GM19193 (cell line): Measurements from ENCODE around the gene KLHDC8B.

ENCODE experiments used
- POLR2A ChIP-seq: IDR thresholded peaks from 4 replicates; pipeline ENCODE4 v1.6.1; 2011; ENCODE audit not compliant: insufficient read depth, insufficient read length; ENCODE audit errors: extremely low read depth

The KLHDC8B gene

DNA sequence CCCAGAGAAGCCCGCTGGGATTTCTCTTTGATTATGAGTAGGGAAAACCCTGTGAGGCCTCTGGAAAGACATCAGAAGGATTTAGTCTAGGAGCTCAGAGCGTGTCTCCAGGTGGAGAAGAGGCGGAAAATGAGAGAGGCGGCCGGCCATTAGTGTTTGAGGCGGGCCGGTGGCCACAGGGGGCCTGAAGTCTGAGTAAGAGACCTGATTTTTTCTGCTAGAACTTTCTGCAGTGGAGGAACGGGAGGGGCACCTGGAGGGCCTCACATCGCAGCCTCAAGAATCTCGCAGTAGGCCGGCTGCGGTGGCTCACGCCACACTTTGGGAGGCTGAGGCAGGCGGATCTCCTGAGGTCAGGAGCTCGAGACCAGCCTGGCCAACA is 28.5 kb downstream of the KLHDC8B start:
- no peak for TF ChIP-seq POLR2A

DNA sequence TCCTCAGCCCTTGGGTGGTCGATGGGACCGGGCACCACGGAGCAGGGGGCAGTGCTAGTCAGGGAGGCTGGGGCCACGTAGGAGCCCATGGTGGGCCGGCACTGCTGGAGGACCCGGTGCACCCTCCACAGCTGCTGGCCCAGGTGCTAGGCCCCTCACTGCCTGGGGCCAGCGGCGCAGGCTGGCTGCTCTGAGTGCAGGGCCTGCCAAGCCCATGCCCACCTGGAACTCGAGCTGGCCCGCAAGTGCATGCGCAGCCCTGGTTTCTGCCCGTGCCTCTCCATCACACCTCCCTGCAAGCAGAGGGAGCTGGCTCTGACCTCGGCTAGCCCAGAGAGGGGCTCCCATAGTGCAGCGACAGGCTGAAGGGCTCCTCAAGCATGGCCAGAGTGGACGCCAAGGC is 42.1 kb downstream of the KLHDC8B start:
- TF ChIP-seq POLR2A = no peak

DNA sequence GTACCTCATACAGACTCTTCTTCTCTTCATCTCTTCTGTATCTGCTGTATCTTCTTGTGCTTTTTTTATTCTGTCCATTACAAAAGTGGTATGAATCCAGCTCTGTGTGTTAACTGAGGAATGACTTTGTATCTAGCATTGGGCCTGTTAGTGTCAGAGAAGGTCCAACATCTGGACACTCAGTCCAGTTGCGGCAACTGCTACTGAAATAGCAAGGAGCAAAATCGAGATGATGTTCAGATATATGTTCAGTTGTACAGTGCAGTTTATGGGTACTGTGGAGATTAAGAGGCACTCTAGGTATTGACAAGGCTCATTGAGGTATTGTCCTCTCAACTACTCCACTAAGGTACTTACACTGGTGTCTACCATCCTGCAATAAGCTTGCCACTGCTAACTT is 42.6 kb downstream of the KLHDC8B start:
- no peak for TF ChIP-seq POLR2A

- TF ChIP-seq POLR2A = no peak
Observed at GRCh38 chr3:49217688-49218470, 46.5 kb downstream of the KLHDC8B start.

GRCh38 chr3:49219132-49219531 is 47.7 kb downstream of the KLHDC8B start:
- no peak for TF ChIP-seq POLR2A

DNA sequence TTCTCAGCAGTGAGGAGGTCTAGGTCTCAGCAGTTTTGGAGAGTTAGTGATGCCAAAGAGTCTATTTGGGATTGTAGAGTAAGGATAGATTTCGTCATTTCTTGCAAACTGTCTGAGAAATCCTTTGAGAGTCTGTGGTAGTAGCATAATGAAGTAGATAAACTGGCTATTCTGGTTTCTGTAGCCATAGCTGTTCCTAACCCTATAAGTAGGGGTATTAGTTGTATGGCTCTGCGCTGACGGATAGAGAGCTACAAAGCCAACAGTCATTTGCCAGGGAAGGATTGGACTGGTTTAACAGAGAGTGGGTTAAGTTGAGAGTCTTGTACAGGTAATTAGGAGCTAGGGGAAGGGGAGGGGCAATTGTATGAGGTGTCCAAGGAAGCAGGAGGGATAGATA is 50.6 kb downstream of the KLHDC8B start:
- no peak for TF ChIP-seq POLR2A
